Fibroblast of the aortic adventitia (primary cell): ENCODE measurements around the gene GSTCD. TPM values are rescaled to one million over a fixed set of nuclear protein-coding genes. Genes with fewer than 3 reads are reported as not detected.
A peak's percentile ranks its signal among the peaks of the same experiment; 100 is the strongest.
"Not testable (repeated sequence)": the region's sequence is repeated elsewhere in the genome, so short reads cannot be mapped to it uniquely, and the experiment has no call there.

ENCODE experiments used
- DNase-seq: peaks from one replicate; pipeline ENCODE4 v3.0.0-alpha.2; 2010; ENCODE audit warnings: low read depth
- H3K4me3 ChIP-seq: 2 replicates; pipeline ENCODE4 v1.5.1; 2011; ENCODE audit warnings: low read depth, mild to moderate bottlenecking, control low read depth, low read length, moderate library complexity
- CTCF ChIP-seq: IDR thresholded peaks from 2 replicates; pipeline ENCODE4 v1.5.1; 2011; ENCODE audit warnings: mild to moderate bottlenecking, low read length, control low read depth, inconsistent platforms; ENCODE audit not compliant: insufficient read depth
- total RNA-seq: library from RNA; depleted of rRNA; stranded (reverse); fragments of >200 nt; gene quantifications from 2 replicates; pipeline ENCODE4 v1.2.3, GENCODE V29; 2012; ENCODE audit warnings: low replicate concordance

GSTCD gene
- total RNA-seq, 1 donor = 21.0 TPM

- no peak for DNase-seq
- no peak overlapping the region for H3K4me3 ChIP-seq
- no peak for TF ChIP-seq CTCF
Observed at GRCh38 chr4:105751718-105752299, 43.2 kb downstream of the GSTCD start.

- no peak for TF ChIP-seq CTCF
- no peak for DNase-seq
- no peak overlapping the region for H3K4me3 ChIP-seq
Observed at GRCh38 chr4:105753361-105753760, 44.8 kb downstream of the GSTCD start.

- no peak overlapping the region for H3K4me3 ChIP-seq
- TF ChIP-seq CTCF = no peak
- DNase-seq = no peak
Observed at GRCh38 chr4:105755375-105755774, 46.8 kb downstream of the GSTCD start.

GRCh38 chr4:105758958-105759357 lies 50.4 kb downstream of the GSTCD start:
- no peak for DNase-seq
- TF ChIP-seq CTCF = no peak
- no peak overlapping the region for H3K4me3 ChIP-seq

- no peak overlapping the region for H3K4me3 ChIP-seq
- peak; percentile 87 for DNase-seq
- no peak for TF ChIP-seq CTCF
Observed at GRCh38 chr4:105765690-105766407, 57.3 kb downstream of the GSTCD start.

- no peak for TF ChIP-seq CTCF
- DNase-seq = no peak
- H3K4me3 ChIP-seq = no peak overlapping the region
Observed at GRCh38 chr4:105767579-105767978, 59.0 kb downstream of the GSTCD start.

- DNase-seq, H3K4me3 ChIP-seq: not testable (repeated sequence)
Observed at GRCh38 chr4:105770524-105770923, 61.9 kb downstream of the GSTCD start.

GRCh38 chr4:105772065-105772464 lies 63.5 kb downstream of the GSTCD start:
- not testable (repeated sequence) for DNase-seq, H3K4me3 ChIP-seq

GRCh38 chr4:105775760-105776415 lies 67.3 kb downstream of the GSTCD start:
- DNase-seq, H3K4me3 ChIP-seq: not testable (repeated sequence)
